Peyer's patch (tissue), 4 donors: Measurements from ENCODE around the gene CARD16.

ENCODE experiments used
- CTCF ChIP-seq, 6 experiments: fragments of 450-650 bp in 4 of 6; fragments of 200-600 bp in 2 of 6; sonication (generic) in 1 of 6; IDR thresholded peaks; one replicate each; pipeline ENCODE4 v1.5.1; 2017 to 2019; ENCODE audit warnings: antibody characterized with exemption in 6 of 6, mild to moderate bottlenecking in 3 of 6, moderate library complexity in 1 of 6
- POLR2A ChIP-seq, 2 donors: fragments of 450-650 bp; IDR thresholded peaks; one replicate each; pipeline ENCODE4 v1.5.1; 2017; ENCODE audit warnings: antibody characterized with exemption in 2 of 2, mild to moderate bottlenecking in 2 of 2, moderate library complexity in 2 of 2

GRCh38 chr11:105057432-105057831, 12.3 kb upstream of the CARD16 start:
- no peak for TF ChIP-seq CTCF (IDR thresholded peaks at IDR 0.05)
- TF ChIP-seq POLR2A (IDR thresholded peaks at IDR 0.05): no peak
